ENCODE results near the gene PAPPA2. TPM values are rescaled to one million over a fixed set of nuclear protein-coding genes. Genes with fewer than 3 reads are reported as not detected.

The PAPPA2 gene
- total and polyA plus RNA-seq, 11 donors, result 0.04 to 1.5 (median 0.38) TPM

GRCh38 chr1:176858433-176858916 is 395.5 kb downstream of the PAPPA2 start:
- intact Hi-C loops (cut with DNase I), result loop anchor here in 1 of 10 donors (10.0 kb wide), 1 partner anchor 1484 kb away; no protein-coding TSS in a partner anchor
- H3K9me3 ChIP-seq, result no peaks in the 10 kb centered on the region
- DNase-seq (no peak), ATAC-seq (no peak)
- no peak for TF ChIP-seq POLR2A (IDR thresholded peaks at IDR 0.05)
- TF ChIP-seq, protein P1, sequence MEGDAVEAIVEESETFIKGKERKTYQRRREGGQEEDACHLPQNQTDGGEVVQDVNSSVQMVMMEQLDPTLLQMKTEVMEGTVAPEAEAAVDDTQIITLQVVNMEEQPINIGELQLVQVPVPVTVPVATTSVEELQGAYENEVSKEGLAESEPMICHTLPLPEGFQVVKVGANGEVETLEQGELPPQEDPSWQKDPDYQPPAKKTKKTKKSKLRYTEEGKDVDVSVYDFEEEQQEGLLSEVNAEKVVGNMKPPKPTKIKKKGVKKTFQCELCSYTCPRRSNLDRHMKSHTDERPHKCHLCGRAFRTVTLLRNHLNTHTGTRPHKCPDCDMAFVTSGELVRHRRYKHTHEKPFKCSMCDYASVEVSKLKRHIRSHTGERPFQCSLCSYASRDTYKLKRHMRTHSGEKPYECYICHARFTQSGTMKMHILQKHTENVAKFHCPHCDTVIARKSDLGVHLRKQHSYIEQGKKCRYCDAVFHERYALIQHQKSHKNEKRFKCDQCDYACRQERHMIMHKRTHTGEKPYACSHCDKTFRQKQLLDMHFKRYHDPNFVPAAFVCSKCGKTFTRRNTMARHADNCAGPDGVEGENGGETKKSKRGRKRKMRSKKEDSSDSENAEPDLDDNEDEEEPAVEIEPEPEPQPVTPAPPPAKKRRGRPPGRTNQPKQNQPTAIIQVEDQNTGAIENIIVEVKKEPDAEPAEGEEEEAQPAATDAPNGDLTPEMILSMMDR (IDR thresholded peaks at IDR 0.05), result no peak
- H3K27ac ChIP-seq, result no peak overlapping the region
- no peaks in the 10 kb centered on the region for H3K36me3 ChIP-seq
- 60 to 77% (median 66%) methylated on average over 4 of the region's 4 CpGs for WGBS, 4 donors
- no peak overlapping the region for H3K4me3 ChIP-seq
- H3K4me1 ChIP-seq, result peaks cover 0 to 6% (median 0%) of the 10 kb centered on the region in 12 donors
- H3K27me3 ChIP-seq, result no peaks in the 10 kb centered on the region

GRCh38 chr1:176863613-176864012 is 400.6 kb downstream of the PAPPA2 start:
- DNase-seq (no peak), ATAC-seq (no peak)
- intact Hi-C loops (cut with DNase I), result no loop called here
- TF ChIP-seq, protein P1 (IDR thresholded peaks at IDR 0.05), result no peak
- TF ChIP-seq POLR2A (IDR thresholded peaks at IDR 0.05), result no peak
- no peaks in the 10 kb centered on the region for H3K4me1 ChIP-seq
- H3K4me3 ChIP-seq, result no peak overlapping the region
- WGBS, 4 donors, result 84 to 92% (median 87%) methylated on average over 4 of the region's 4 CpGs
- no peaks in the 10 kb centered on the region for H3K27me3 ChIP-seq
- no peak overlapping the region for H3K27ac ChIP-seq
- no peaks in the 10 kb centered on the region for H3K9me3 ChIP-seq
- H3K36me3 ChIP-seq, result no peaks in the 10 kb centered on the region

GRCh38 chr1:176864211-176864610 is 401.2 kb downstream of the PAPPA2 start:
- Histone ChIP-seq H3K27me3 (no peaks in the 10 kb centered on the region), H3K27ac (no peak overlapping the region), H3K36me3 (no peaks in the 10 kb centered on the region), H3K4me1 (peaks cover 0 to under 1% (median 0%) of the 10 kb centered on the region in 12 donors), H3K9me3 (no peaks in the 10 kb centered on the region), H3K4me3 (no peak overlapping the region)
- intact Hi-C loops (cut with DNase I), result no loop called here
- TF ChIP-seq, protein P1 (IDR thresholded peaks at IDR 0.05), result no peak
- TF ChIP-seq POLR2A (IDR thresholded peaks at IDR 0.05), result no peak
- 88 to 94% (median 93%) methylated on average over 9 of the region's 9 CpGs for WGBS, 4 donors
- no peak for ATAC-seq
- DNase-seq, result no peak

DNA sequence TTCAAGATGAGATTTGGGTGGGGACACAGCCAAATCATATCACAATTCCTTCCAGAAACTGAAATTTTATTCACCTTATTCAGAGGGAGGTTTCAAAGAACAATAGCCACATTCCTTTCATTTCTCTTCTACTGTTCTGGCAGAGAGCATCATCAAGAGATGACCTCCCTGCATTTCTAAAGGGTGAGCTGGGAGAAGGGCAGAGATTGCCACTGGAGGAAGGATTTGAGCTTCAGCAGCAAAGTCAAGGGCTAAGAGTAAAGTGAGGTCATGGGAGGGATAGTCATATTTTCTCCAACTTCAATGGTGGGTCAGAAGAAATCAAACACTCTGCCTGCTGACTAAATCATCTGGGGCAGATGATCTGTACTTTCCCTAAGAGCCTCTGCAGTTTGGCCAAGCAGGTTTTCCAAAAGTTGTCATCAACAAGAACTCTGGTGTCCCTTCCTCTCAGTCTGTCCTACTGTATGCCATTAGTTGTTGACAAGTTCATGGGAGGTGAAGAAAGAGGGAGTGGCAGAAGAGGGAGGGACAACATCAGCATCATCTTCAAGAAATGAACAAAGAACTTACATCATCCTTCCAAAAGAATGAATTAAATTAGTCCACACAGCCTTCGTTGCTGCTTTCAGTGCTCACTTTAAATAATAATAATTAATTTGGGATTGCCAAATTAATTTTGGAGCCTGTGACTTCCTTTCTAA is 403.2 kb downstream of the PAPPA2 start:
- Histone ChIP-seq H3K4me1 (peaks cover 0 to 3% (median 0%) of the 10 kb centered on the region in 12 donors), H3K36me3 (no peaks in the 10 kb centered on the region), H3K27me3 (no peaks in the 10 kb centered on the region), H3K4me3 (no peak overlapping the region), H3K27ac (no peak overlapping the region), H3K9me3 (no peaks in the 10 kb centered on the region)
- DNase-seq, result no peak
- 59 to 85% (median 79%) methylated on average over 1 of the region's 1 CpG for WGBS, 4 donors
- intact Hi-C loops (cut with DNase I), result no loop called here
- TF ChIP-seq, protein P1 (IDR thresholded peaks at IDR 0.05), result no peak
- no peak for TF ChIP-seq POLR2A (IDR thresholded peaks at IDR 0.05)
- ATAC-seq, result no peak
